Ishikawa (cell line): ENCODE data around the gene FAM111B.
"Not testable (repeated sequence)": the region's sequence is repeated elsewhere in the genome, so short reads cannot be mapped to it uniquely, and the experiment has no call there.

Experiments used
- CEBPB ChIP-seq: IDR thresholded peaks from 2 replicates; pipeline ENCODE4 v1.6.1; 2012
- CREB1 ChIP-seq: IDR thresholded peaks from 2 replicates; pipeline ENCODE4 v1.6.1; 2012; ENCODE audit warnings: low read depth
- EGR1 ChIP-seq: IDR thresholded peaks from 2 replicates; pipeline ENCODE4 v1.6.1; 2012
- EP300 ChIP-seq: IDR thresholded peaks from 2 replicates; pipeline ENCODE4 v1.6.1; 2012; ENCODE audit warnings: borderline replicate concordance
- FOXM1 ChIP-seq: IDR thresholded peaks from 2 replicates; pipeline ENCODE4 v1.6.1; 2012; ENCODE audit warnings: low read depth, borderline replicate concordance
- NFIC ChIP-seq: IDR thresholded peaks from 2 replicates; pipeline ENCODE4 v1.6.1; 2012
- RAD21 ChIP-seq: IDR thresholded peaks from 2 replicates; pipeline ENCODE4 v1.6.1; 2012; ENCODE audit warnings: low read depth
- TAF1 ChIP-seq: IDR thresholded peaks from 2 replicates; pipeline ENCODE4 v1.6.1; 2012; ENCODE audit warnings: low read depth, mild to moderate bottlenecking
- TCF12 ChIP-seq: IDR thresholded peaks from 2 replicates; pipeline ENCODE4 v1.6.1; 2012; ENCODE audit warnings: low read depth
- TEAD4 ChIP-seq: IDR thresholded peaks from 2 replicates; pipeline ENCODE4 v1.6.1; 2012
- YY1 ChIP-seq: IDR thresholded peaks from 2 replicates; pipeline ENCODE4 v1.6.1; 2012; ENCODE audit warnings: low read depth
- ZBTB7A ChIP-seq: IDR thresholded peaks from 2 replicates; pipeline ENCODE4 v1.6.1; 2012; ENCODE audit warnings: low read depth
- TF ChIP-seq, protein P1 (sequence below): IDR thresholded peaks from 2 replicates; pipeline ENCODE4 v1.6.1; 2012
- TF ChIP-seq, protein P2 (sequence below): IDR thresholded peaks from 2 replicates; pipeline ENCODE4 v1.6.1; 2012
- TF ChIP-seq, protein P3 (sequence below): IDR thresholded peaks from 2 replicates; pipeline ENCODE4 v1.6.1; 2012; ENCODE audit warnings: low read depth, mild to moderate bottlenecking

Gene FAM111B

DNA sequence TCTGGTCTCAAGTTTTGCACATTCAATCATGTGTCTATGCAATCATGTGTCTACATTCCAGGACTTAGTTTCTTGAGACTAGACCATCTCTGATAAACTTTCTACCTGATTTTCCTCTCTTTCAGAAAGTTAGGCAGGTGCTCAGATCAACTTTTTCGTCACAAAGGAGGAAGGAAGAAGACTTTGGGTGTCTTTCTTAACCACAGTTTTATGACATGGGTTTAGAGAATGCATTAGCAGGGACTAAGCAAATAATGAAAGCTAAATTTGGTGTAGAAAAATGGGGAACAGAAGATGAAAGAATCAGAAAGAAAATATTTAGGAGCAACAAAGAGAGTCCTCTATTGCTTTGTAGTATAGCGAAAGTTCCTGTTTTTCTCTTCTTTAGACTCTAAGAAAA, 28.6 kb upstream of the FAM111B start:
- TF ChIP-seq CEBPB (no peak), NFIC (no peak), TEAD4 (no peak), FOXM1 (no peak), YY1 (no peak), CREB1 (no peak), RAD21 (no peak), EGR1 (no peak), TCF12 (no peak), ZBTB7A (no peak), EP300 (no peak), TAF1 (no peak)
- TF ChIP-seq, protein P1, sequence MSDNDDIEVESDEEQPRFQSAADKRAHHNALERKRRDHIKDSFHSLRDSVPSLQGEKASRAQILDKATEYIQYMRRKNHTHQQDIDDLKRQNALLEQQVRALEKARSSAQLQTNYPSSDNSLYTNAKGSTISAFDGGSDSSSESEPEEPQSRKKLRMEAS: no peak
- TF ChIP-seq, protein P2, sequence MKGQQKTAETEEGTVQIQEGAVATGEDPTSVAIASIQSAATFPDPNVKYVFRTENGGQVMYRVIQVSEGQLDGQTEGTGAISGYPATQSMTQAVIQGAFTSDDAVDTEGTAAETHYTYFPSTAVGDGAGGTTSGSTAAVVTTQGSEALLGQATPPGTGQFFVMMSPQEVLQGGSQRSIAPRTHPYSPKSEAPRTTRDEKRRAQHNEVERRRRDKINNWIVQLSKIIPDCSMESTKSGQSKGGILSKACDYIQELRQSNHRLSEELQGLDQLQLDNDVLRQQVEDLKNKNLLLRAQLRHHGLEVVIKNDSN: no peak
- TF ChIP-seq, protein P3, sequence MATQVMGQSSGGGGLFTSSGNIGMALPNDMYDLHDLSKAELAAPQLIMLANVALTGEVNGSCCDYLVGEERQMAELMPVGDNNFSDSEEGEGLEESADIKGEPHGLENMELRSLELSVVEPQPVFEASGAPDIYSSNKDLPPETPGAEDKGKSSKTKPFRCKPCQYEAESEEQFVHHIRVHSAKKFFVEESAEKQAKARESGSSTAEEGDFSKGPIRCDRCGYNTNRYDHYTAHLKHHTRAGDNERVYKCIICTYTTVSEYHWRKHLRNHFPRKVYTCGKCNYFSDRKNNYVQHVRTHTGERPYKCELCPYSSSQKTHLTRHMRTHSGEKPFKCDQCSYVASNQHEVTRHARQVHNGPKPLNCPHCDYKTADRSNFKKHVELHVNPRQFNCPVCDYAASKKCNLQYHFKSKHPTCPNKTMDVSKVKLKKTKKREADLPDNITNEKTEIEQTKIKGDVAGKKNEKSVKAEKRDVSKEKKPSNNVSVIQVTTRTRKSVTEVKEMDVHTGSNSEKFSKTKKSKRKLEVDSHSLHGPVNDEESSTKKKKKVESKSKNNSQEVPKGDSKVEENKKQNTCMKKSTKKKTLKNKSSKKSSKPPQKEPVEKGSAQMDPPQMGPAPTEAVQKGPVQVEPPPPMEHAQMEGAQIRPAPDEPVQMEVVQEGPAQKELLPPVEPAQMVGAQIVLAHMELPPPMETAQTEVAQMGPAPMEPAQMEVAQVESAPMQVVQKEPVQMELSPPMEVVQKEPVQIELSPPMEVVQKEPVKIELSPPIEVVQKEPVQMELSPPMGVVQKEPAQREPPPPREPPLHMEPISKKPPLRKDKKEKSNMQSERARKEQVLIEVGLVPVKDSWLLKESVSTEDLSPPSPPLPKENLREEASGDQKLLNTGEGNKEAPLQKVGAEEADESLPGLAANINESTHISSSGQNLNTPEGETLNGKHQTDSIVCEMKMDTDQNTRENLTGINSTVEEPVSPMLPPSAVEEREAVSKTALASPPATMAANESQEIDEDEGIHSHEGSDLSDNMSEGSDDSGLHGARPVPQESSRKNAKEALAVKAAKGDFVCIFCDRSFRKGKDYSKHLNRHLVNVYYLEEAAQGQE: no peak

DNA sequence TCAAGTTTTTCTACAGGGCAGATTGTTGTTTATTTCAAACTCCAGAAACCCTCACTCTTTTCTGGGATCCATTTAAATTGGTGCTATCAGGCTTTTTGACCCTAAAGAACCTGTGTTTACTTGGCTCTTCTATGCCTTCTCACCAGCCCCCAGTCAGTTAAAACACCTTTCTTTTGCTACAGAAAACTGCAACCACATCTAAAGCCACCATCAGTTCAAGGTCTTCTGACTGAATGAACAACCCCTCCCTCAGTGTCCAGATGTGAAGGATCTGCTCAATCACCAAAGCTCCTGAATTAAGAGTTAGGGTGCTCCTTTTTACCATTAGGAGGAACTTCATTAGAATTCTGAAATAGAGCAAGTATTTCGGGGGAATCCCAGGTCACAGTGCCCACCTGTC, 28.0 kb upstream of the FAM111B start:
- TF ChIP-seq RAD21 (no peak), CREB1 (no peak), ZBTB7A (no peak), TAF1 (no peak), CEBPB (no peak), TCF12 (no peak), NFIC (no peak), FOXM1 (no peak)
- TF ChIP-seq, protein P3: no peak

DNA sequence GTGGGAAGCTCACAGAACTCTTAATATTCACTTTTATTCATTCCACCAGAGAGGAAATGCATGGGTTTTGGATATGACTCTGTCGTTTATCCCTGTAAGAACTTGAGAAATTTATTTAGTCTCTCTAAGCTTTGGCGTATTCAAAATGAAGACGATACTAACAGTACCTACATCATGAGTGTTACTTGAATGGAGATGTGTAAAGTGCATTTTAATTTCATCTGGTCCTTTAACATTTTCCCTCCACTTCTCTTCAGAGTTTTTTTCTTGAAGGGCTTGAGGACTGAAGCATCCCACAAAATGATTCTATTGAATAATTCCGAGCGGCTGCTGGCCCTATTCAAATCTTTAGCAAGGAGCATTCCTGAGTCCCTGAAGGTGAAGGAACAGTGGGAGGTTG, 21.0 kb upstream of the FAM111B start, which contains the start of gene GLYATL1B:
GLYATL1B (plus strand) TSS at position 301 of the 400 bp plus-strand sequence; CDS start at position 301, 0 bp downstream.
- not testable (repeated sequence) for TF ChIP-seq CREB1, FOXM1
- TF ChIP-seq, protein P1: not testable (repeated sequence)

DNA sequence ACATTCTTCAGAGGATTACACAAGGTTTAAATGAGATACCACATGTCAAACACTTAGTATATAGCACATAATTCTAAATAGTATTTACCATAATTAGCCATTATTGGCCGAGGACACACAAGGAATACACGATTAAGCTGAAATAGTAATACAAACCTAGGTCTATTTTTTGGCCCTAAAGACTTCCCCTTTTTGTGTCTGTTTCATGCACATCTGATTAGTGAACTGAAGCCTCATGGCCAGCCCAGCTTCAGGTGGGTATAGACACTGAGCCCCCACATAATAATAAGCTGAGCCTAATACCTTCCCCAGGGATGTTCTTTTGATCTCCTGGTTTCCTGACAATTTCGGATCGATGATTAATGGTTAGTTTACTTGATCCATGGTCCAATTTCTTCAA, 18.9 kb upstream of the FAM111B start:
- no peak for TF ChIP-seq TAF1
- TF ChIP-seq EP300: no peak
- TF ChIP-seq, protein P1: no peak

DNA sequence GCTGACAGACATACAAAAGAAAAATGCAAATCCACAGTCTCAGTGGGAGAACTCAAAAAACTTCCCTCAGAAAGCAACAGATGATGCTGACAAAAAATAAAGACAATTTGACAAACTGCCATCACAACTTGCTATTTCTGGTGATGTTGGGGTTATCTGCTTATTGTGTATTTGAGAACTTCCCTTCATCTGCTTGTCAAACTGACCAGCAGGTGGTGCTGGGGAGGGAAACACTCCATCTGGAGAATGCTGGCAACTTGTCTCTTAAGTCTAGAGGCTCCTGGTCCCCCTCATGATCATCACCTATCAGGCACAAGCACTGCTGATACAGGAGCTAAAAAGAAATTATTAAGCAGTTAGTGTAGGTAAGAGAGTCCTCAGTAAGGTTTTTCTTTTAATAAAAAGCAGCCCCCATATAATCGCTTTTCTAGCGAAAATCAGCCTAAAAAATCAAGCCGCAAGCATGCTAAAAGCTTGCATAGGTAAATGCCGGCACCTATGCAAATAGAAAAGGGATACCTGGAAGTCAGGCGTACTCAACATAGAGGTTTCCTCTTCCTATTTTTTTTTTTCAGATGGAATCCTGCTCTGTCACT, 9.8 kb upstream of the FAM111B start:
- TF ChIP-seq TEAD4 (no peak), RAD21 (peak; percentile 16; the same call in 1 of the 2 replicates), YY1 (no peak)

DNA sequence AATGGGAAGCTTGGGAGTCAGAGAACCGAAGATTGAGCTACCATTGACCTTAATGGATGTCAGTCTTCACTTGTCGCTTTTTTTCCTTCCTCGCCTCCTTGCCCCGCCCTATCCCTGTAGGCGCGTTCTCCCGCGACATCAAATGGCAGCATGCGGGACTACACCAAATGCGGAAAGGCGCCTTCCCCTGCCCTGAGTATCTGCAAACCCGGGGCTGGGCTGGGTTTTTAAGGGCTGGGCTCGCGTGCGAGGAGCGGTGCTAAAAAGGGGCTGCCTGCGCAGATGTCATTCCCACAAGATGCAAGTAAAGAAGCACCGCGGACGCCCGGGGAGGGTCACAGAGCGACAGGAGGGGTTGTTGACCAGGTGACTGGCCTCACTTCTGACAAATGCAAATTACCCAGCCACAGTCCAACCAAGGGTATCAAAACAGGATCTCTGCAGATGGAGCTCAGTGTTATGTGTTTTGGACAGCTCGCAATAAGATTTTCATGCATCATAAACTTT, 4.7 kb upstream of the FAM111B start:
- TF ChIP-seq NFIC (no peak), YY1 (no peak), FOXM1 (no peak)

DNA sequence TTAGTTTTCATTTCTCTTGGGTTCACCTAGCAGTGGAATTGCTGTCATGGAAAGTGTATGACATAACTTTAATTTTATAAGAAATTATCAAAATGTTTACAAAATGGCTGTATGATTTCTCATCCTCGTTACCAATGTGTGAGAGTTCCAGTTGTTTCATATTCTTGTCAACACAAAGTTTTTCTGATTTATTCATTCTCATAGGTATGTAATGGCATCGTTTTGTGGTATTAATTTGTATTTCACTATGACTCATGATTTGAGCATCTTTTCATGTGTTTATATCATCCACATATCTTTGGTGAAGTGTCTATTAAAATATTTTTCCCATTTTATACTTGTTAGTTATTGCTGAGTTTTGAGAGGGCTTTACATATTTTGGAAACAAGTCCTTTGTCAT, 5.5 kb downstream of the FAM111B start:
- TF ChIP-seq EGR1: no peak
- no peak for TF ChIP-seq ZBTB7A
- TF ChIP-seq TEAD4: no peak
- TF ChIP-seq FOXM1: no peak
- TF ChIP-seq RAD21: no peak
